ENCODE data around the gene AKIRIN2. TPM values are rescaled to one million over a fixed set of nuclear protein-coding genes. Genes with fewer than 3 reads are reported as not detected.

The AKIRIN2 gene
- total RNA-seq = 10 to 100 TPM; 47.5 to 48.7 TPM

GRCh38 chr6:87701676-87702588, at the start of gene AKIRIN2:
Gene AKIRIN2 (minus strand): TSS chr6:87702233. CDS start chr6:87701684, 549 bp downstream.
- Mint-ChIP-seq H3K4me3 (peak within 1 kb of the TSS; percentile 96), H3K27ac (peak within 1 kb of the TSS; percentile 93), H3K4me1 (peaks cover 32% of the 10 kb centered on the region), H3K9me3 (no peaks in the 10 kb centered on the region), H3K36me3 (peaks cover 24% of the 10 kb centered on the region), H3K27me3 (no peaks in the 10 kb centered on the region)
- DNase-seq = peak; percentile 95

GRCh38 chr6:87747646-87748045, 45.6 kb upstream of the AKIRIN2 start:
- Mint-ChIP-seq H3K4me3 (no peak overlapping the region), H3K4me1 (peaks cover under 1% of the 10 kb centered on the region), H3K36me3 (no peaks in the 10 kb centered on the region), H3K9me3 (no peaks in the 10 kb centered on the region), H3K27ac (no peak overlapping the region), H3K27me3 (no peaks in the 10 kb centered on the region)
- DNase-seq = no peak

- no peak for DNase-seq
- Mint-ChIP-seq H3K27me3 (no peaks in the 10 kb centered on the region), H3K9me3 (peaks cover 4% of the 10 kb centered on the region), H3K4me1 (peaks cover 10% of the 10 kb centered on the region), H3K27ac (no peak overlapping the region), H3K36me3 (no peaks in the 10 kb centered on the region), H3K4me3 (no peak overlapping the region)
Observed at GRCh38 chr6:87745966-87746721, 44.1 kb upstream of the AKIRIN2 start.

- Mint-ChIP-seq H3K4me1 (peaks cover 14% of the 10 kb centered on the region), H3K9me3 (peaks cover 4% of the 10 kb centered on the region), H3K27me3 (no peaks in the 10 kb centered on the region), H3K27ac (no peak overlapping the region), H3K36me3 (no peaks in the 10 kb centered on the region), H3K4me3 (no peak overlapping the region)
- DNase-seq = no peak
Observed at GRCh38 chr6:87743454-87743853, 41.4 kb upstream of the AKIRIN2 start.

GRCh38 chr6:87742106-87742505, 40.1 kb upstream of the AKIRIN2 start:
- no peaks in the 10 kb centered on the region for H3K27me3 Mint-ChIP-seq
- no peak overlapping the region for H3K27ac Mint-ChIP-seq
- H3K4me3 Mint-ChIP-seq = no peak overlapping the region
- no peaks in the 10 kb centered on the region for H3K36me3 Mint-ChIP-seq
- H3K9me3 Mint-ChIP-seq = peaks cover 4% of the 10 kb centered on the region
- peaks cover 22% of the 10 kb centered on the region for H3K4me1 Mint-ChIP-seq
- DNase-seq = peak; percentile 12

GRCh38 chr6:87741001-87741650, 39.1 kb upstream of the AKIRIN2 start:
- Mint-ChIP-seq H3K4me1 (peaks cover 23% of the 10 kb centered on the region), H3K9me3 (peaks cover 4% of the 10 kb centered on the region), H3K27me3 (no peaks in the 10 kb centered on the region), H3K27ac (no peak overlapping the region), H3K36me3 (no peaks in the 10 kb centered on the region), H3K4me3 (no peak overlapping the region)
- no peak for DNase-seq

GRCh38 chr6:87738744-87739143, 36.7 kb upstream of the AKIRIN2 start:
- no peaks in the 10 kb centered on the region for H3K36me3 Mint-ChIP-seq
- no peak overlapping the region for H3K4me3 Mint-ChIP-seq

GRCh38 chr6:87738000-87738399, 36.0 kb upstream of the AKIRIN2 start:
- H3K4me1 Mint-ChIP-seq = peaks cover 23% of the 10 kb centered on the region

More at GRCh38 chr6:87738744-87739143, 36.7 kb upstream of the AKIRIN2 start:
- H3K4me1 Mint-ChIP-seq = peaks cover 23% of the 10 kb centered on the region
- peaks cover 4% of the 10 kb centered on the region for H3K9me3 Mint-ChIP-seq
- H3K27ac Mint-ChIP-seq = peak overlapping the region; percentile 1
- H3K27me3 Mint-ChIP-seq = no peaks in the 10 kb centered on the region
- DNase-seq = no peak

GRCh38 chr6:87736809-87737540, 34.9 kb upstream of the AKIRIN2 start:
- Mint-ChIP-seq H3K4me3 (no peak overlapping the region), H3K27ac (no peak overlapping the region), H3K9me3 (peaks cover 2% of the 10 kb centered on the region), H3K27me3 (no peaks in the 10 kb centered on the region), H3K36me3 (no peaks in the 10 kb centered on the region), H3K4me1 (peaks cover 17% of the 10 kb centered on the region)
- no peak for DNase-seq

More at GRCh38 chr6:87738000-87738399, 36.0 kb upstream of the AKIRIN2 start:
- Mint-ChIP-seq H3K27ac (peak overlapping the region; percentile 60), H3K36me3 (no peaks in the 10 kb centered on the region), H3K27me3 (no peaks in the 10 kb centered on the region), H3K4me3 (no peak overlapping the region), H3K9me3 (peaks cover 4% of the 10 kb centered on the region)
- DNase-seq = no peak

GRCh38 chr6:87731818-87732661, 30.0 kb upstream of the AKIRIN2 start:
- Mint-ChIP-seq H3K4me3 (no peak overlapping the region), H3K27me3 (peaks cover 3% of the 10 kb centered on the region), H3K27ac (peak overlapping the region; percentile 39), H3K9me3 (no peaks in the 10 kb centered on the region), H3K4me1 (peaks cover 13% of the 10 kb centered on the region), H3K36me3 (no peaks in the 10 kb centered on the region)
- no peak for DNase-seq

- DNase-seq = no peak
- H3K9me3 Mint-ChIP-seq = no peaks in the 10 kb centered on the region
- peaks cover 3% of the 10 kb centered on the region for H3K27me3 Mint-ChIP-seq
- H3K4me1 Mint-ChIP-seq = peaks cover 13% of the 10 kb centered on the region
- no peaks in the 10 kb centered on the region for H3K36me3 Mint-ChIP-seq
- no peak overlapping the region for H3K27ac Mint-ChIP-seq
- H3K4me3 Mint-ChIP-seq = no peak overlapping the region
Observed at GRCh38 chr6:87731080-87731479, 29.0 kb upstream of the AKIRIN2 start.

GRCh38 chr6:87729965-87730719, 28.1 kb upstream of the AKIRIN2 start:
- no peak for DNase-seq
- H3K36me3 Mint-ChIP-seq = no peaks in the 10 kb centered on the region
- H3K4me1 Mint-ChIP-seq = peaks cover 16% of the 10 kb centered on the region
- no peaks in the 10 kb centered on the region for H3K9me3 Mint-ChIP-seq
- H3K27me3 Mint-ChIP-seq = peaks cover 3% of the 10 kb centered on the region
- H3K27ac Mint-ChIP-seq = no peak overlapping the region
- H3K4me3 Mint-ChIP-seq = no peak overlapping the region

GRCh38 chr6:87728706-87729105, 26.7 kb upstream of the AKIRIN2 start:
- Mint-ChIP-seq H3K4me3 (no peak overlapping the region), H3K9me3 (no peaks in the 10 kb centered on the region), H3K27me3 (peaks cover 3% of the 10 kb centered on the region), H3K4me1 (peaks cover 20% of the 10 kb centered on the region), H3K27ac (no peak overlapping the region), H3K36me3 (no peaks in the 10 kb centered on the region)
- DNase-seq = no peak

Data from activated naive CD8-positive, alpha-beta T cell treated with anti-CD3 and anti-CD28 coated beads for 36 hours (primary cell).